Measurements from ENCODE around the gene SAA1. TPM values are rescaled to one million over a fixed set of nuclear protein-coding genes. Genes with fewer than 3 reads are reported as not detected.

Gene SAA1
- total and polyA plus RNA-seq, 10 of the 15 experiments (the other 5 are each of a cell fraction or from before 2014, with no cell fraction given): 0.36 to 6.9 TPM; not detected in 8

- H3K79me2 ChIP-seq (ENCODE audit: control insufficient read depth, insufficient read depth, low read length): peaks cover 73% of the 10 kb centered on the region
- SMC1A ChIA-PET (ENCODE audit: uncharacterized antibody, unreplicated experiment): interaction anchor here (0.7 to 5.4 kb wide), 8 partner anchors 8 to 80 kb away, joined by 3 to 40 read pairs (median 4); no protein-coding TSS in a partner anchor
- RAD21 ChIA-PET (ENCODE audit: unreplicated experiment): interaction anchor here (1.1 to 6.1 kb wide), 3 partner anchors 16 to 78 kb away, joined by 4 to 29 read pairs (median 4); partner anchors contain the start of gene LDHA
Measured at GRCh38 chr11:18315893-18316292, 49.8 kb downstream of the SAA1 start.

More at GRCh38 chr11:18315893-18316292, 49.8 kb downstream of the SAA1 start:
- 76% methylated on average over 2 of the region's 2 CpGs for WGBS (ENCODE audit: insufficient coverage, insufficient replicate concordance, low lambda C conversion rate, missing lambda C conversion rate)
- H3K9me3 ChIP-seq (replicated peaks; ENCODE audit: control insufficient read depth, insufficient read depth, low read length): no peaks in the 10 kb centered on the region
- no peaks in the 10 kb centered on the region for H3K27me3 ChIP-seq (replicated peaks in 1 of 2; ENCODE audit: control insufficient read depth in 2 of 2, insufficient read depth in 2 of 2, low read length in 1 of 2)
- peaks cover 2 to 12% of the 10 kb centered on the region in 2 experiments; a peak in 3 of 4 replicates for H3K36me3 ChIP-seq (ENCODE audit: control insufficient read depth in 2 of 2, insufficient read depth in 2 of 2, low read length in 1 of 2)
- no peak overlapping the region for H2AFZ ChIP-seq (ENCODE audit: control insufficient read depth, low read depth, low read length)
- POLR2A ChIA-PET: interaction anchor here (0.6 to 1.3 kb wide), 5 partner anchors 13 to 278 kb away, joined by 3 to 8 read pairs (median 4); partner anchors contain the start of gene LDHA
- H4K20me1 ChIP-seq (ENCODE audit: control insufficient read depth, insufficient read depth): no peaks in the 10 kb centered on the region
- H3K27ac ChIP-seq (ENCODE audit: control insufficient read depth, insufficient read depth): no peak overlapping the region
- intact Hi-C loops (cut with micrococcal nuclease; ENCODE audit: unreplicated experiment): no loop called here
- peaks cover 20% of the 10 kb centered on the region for H3K4me1 ChIP-seq (ENCODE audit: control insufficient read depth, insufficient read depth, low read length)
- TF ChIP-seq, protein P1, sequence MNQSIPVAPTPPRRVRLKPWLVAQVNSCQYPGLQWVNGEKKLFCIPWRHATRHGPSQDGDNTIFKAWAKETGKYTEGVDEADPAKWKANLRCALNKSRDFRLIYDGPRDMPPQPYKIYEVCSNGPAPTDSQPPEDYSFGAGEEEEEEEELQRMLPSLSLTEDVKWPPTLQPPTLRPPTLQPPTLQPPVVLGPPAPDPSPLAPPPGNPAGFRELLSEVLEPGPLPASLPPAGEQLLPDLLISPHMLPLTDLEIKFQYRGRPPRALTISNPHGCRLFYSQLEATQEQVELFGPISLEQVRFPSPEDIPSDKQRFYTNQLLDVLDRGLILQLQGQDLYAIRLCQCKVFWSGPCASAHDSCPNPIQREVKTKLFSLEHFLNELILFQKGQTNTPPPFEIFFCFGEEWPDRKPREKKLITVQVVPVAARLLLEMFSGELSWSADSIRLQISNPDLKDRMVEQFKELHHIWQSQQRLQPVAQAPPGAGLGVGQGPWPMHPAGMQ (IDR thresholded peaks at IDR 0.05; ENCODE audit: borderline replicate concordance): no peak
- TF ChIP-seq, protein P2, sequence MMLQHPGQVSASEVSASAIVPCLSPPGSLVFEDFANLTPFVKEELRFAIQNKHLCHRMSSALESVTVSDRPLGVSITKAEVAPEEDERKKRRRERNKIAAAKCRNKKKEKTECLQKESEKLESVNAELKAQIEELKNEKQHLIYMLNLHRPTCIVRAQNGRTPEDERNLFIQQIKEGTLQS (IDR thresholded peaks at IDR 0.05; ENCODE audit: borderline replicate concordance, extremely low read depth, low read depth, low read length): no peak
- TF ChIP-seq IRF4 (IDR thresholded peaks at IDR 0.05; ENCODE audit: low read depth, low read length): no peak
- no peak for TF ChIP-seq NRF1 (conservative IDR thresholded peaks at IDR 0.05; ENCODE audit: low read depth, low read length)
- no peak for TF ChIP-seq MXI1 (IDR thresholded peaks at IDR 0.05; ENCODE audit: low read depth, low read length)
- TF ChIP-seq ZBTB40 (IDR thresholded peaks at IDR 0.05; ENCODE audit: borderline replicate concordance): no peak
- TF ChIP-seq PKNOX1 (IDR thresholded peaks at IDR 0.05): no peak
- no peak for TF ChIP-seq HDGF (IDR thresholded peaks at IDR 0.05)
- TF ChIP-seq EGR1 (IDR thresholded peaks at IDR 0.05; ENCODE audit: borderline replicate concordance in 1 of 2, low read depth in 2 of 2, low read length in 2 of 2): no peak
- TF ChIP-seq E2F4 (IDR thresholded peaks at IDR 0.05; ENCODE audit: low read depth, low read length): no peak
- no peak for TF ChIP-seq POLR2A (IDR thresholded peaks at IDR 0.05; ENCODE audit: low read depth, low read length)
- no peak for TF ChIP-seq TCF12 (IDR thresholded peaks at IDR 0.05; ENCODE audit: low read depth, low read length)
- no peak for TF ChIP-seq WRNIP1 (IDR thresholded peaks at IDR 0.05; ENCODE audit: borderline replicate concordance, low read depth, low read length)
- TF ChIP-seq RAD21 (IDR thresholded peaks at IDR 0.05; ENCODE audit: insufficient read depth, low read depth, low read length): no peak
- TF ChIP-seq, protein P3, sequence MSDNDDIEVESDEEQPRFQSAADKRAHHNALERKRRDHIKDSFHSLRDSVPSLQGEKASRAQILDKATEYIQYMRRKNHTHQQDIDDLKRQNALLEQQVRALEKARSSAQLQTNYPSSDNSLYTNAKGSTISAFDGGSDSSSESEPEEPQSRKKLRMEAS (IDR thresholded peaks at IDR 0.05; ENCODE audit: low read depth, low read length): no peak
- no peak for TF ChIP-seq RBBP5 (conservative IDR thresholded peaks at IDR 0.05)
- DNase-seq (ENCODE audit: low read depth, low spot score) (no peak), ATAC-seq (no peak), FAIRE-seq (no peak)
- CTCF ChIA-PET: interaction anchor here (0.6 to 2.9 kb wide), 4 partner anchors 16 to 200 kb away, joined by 3 to 25 read pairs (median 6); no protein-coding TSS in a partner anchor
- no peak overlapping the region for H3K4me3 ChIP-seq
- no TSS peak for BruUV-seq (replicated peaks)
- no peak overlapping the region for H3K4me2 ChIP-seq (ENCODE audit: control insufficient read depth, insufficient read depth)
- in situ Hi-C loops (cut with MboI): no loop called here
- H3K9ac ChIP-seq (ENCODE audit: control insufficient read depth, insufficient read depth, low read length): no peak overlapping the region

Measured in GM12878 (cell line).